Measurements from ENCODE around the gene UBE2H.
"Not testable (repeated sequence)": the region's sequence is repeated elsewhere in the genome, so short reads cannot be mapped to it uniquely, and the experiment has no call there.

UBE2H gene

DNA sequence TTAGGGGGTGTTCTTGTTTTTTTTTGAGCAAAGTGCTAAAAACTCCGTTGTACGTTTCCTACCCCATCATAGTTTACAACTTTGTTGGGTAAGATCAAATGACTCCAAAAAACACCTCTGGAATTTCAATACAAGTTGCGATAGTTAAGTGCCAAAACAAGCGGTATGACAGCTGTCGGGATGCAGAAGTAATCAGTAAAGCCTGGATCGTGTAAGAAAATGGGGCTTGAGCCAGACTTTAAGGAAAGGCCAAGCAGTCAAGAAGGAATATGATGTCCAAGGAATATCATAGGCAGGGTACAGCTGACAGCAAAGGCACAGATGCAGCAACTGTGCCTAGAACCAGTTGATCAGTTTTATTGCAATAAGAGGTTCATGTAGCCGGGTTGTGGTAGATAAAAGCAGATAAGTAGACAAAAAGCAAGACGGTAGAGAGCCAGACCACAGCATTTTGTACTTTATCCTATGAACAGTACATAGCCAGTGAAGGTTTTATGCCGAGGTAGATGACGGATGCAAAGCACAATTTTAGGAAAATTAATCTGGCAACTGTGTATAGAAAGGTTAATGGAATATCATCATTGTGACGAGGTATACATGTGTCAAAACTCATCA, 45.5 kb downstream of the UBE2H start:
- DNase-seq = no peak

- no peak for DNase-seq
Observed at GRCh38 chr7:129906700-129907099, 46.1 kb downstream of the UBE2H start.

GRCh38 chr7:129903935-129904334, 48.8 kb downstream of the UBE2H start:
- DNase-seq = no peak

DNA sequence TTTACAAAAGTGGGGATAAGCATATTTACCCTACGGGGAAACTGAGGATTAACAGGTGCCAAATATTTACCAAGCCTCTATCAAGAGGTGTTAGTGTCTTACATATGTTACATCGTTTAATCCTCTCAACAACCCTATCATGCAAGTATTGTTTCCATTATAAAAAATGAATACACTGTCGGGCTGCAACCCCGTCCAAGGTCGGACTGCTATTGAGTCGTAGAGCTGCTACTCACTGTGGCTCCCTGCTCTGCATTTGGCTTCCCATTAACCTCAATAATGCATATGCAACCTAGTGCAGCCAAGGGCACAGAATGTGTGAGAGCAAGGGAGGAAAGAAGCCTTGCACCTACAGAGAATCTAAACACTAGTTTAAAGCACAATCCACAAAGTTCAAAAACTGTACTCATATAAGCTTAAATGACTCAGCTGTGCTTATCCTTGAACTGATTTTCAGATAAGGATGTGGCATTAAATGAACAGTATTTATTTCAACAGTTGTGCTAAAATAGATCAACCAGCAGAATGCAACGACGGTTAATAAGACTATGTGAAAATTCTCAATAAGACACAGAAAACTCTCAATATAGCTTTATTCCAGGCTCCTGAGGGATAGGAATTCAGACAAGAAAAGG, 49.9 kb downstream of the UBE2H start:
- DNase-seq = no peak

DNA sequence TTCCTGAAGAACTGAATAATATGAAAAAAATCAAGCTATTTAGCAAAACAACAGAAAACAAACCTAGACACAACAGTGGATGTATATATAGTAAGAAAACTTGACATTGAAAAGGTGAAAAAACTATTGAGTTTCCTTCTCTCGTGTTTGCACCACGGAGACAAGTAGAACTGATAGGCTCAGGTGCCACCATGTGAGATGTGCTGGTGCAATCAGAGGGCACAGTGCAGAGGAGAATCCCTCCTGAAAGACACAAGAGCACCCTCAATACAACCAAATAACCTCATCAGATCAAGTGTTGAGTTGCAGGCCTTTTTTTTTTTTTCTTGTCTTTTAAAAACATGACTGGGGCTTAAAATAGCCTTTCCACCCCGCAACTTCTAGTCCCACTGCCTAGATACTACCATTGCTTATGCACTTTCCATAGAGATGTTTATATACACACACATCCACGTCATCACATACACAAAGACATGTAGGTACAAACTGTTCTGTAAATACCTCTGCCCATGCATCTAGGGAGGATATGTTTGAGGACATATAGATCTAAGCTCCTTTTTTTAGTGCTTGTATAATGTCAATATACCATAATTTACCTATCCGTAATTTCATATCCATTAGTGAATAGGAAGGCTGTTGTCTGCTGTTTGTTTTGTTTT, 54.1 kb downstream of the UBE2H start:
- DNase-seq = no peak

GRCh38 chr7:129898007-129898406, 54.8 kb downstream of the UBE2H start:
- DNase-seq = no peak

DNA sequence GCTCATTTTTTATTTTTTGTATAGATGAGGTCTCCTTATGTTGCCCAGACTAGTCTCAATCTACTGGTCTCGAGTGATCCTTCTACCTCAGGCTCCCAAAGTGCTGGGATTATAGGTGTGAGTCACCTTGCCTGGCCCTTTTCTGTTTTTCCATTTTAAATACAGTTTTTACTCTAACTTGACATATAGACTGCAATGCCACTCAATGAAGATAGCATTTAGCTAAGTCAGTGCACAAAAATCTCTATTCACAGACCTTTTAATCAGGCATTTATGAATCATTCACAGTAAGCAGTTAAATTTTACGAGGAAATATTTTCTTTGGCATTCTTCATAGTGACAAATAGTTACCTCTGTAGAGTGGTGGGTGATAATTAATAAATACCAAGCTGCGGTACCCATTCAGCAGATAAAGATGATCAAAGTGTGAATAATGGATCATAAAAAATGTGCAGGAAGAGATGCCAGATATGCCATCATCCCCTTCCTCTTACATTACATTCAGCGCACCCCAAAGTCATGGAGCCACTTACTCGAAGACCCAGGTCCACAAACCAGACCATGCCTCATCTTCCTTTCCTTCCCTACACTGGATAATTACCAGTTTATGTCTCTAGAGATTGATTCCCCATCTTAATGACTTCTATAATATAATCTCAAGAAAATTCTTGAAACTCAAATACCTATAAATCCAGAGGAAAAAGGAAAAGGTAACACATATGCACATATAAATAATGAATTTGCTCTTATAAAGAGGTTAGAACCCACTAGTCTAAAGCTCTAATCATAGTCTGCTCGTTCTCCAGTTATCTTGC, 56.0 kb downstream of the UBE2H start:
- DNase-seq = no peak

DNA sequence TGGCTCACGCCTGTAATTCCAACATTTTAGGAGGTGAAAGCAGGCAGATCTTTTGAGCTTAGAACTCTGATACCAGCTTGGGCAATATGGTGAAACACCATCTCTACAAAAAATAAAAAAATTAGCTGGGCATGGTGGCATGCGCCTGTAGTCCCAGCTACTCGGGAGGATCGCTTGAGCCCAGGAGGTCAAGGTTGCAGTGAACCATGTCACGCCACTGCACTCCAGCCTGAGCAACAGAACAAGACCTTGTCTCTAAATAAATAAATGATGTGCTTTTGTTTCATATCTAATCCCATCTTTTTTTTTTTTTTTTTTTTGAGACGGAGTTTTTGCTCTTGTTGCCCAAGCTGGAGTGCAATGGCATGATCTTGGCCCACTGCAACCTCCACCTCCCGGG, 58.6 kb downstream of the UBE2H start:
- DNase-seq = not testable (repeated sequence)

GRCh38 chr7:129890090-129890489, 62.7 kb downstream of the UBE2H start:
- DNase-seq = no peak

DNA sequence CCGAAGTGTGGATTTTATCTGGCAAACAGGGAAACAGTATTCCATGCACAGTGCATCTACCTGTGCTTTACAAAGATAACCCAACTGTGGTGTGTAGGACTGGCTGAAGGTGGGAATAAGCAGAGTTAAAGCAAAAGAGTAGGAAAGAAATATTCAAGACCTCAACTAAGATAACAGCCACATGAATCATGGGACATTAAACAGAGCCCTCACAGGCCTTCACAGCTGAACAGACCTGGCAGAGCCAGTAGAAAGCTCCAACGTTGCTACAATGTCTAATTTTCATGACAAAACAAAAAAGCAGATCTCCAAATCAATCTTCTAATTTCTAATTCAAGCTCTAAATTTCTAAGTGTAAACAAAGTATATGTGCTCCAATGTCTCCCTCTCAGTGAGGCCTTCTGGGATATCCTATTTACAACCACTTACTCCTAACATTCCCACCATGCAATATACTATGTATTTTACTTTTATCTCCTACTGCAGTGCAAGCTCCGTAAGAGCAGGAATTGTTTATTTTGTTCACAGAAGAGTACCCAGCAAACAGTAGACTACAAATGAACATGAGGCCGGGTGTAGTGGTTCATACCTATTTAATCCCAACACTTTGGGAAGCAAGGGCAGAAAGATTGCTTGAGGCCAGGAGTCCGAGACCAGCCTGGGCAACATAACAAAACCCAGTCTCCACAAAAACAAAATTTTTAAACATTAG, 63.5 kb downstream of the UBE2H start:
- DNase-seq = peak; percentile 79

- no peak for DNase-seq
Observed at GRCh38 chr7:129887865-129888264, 64.9 kb downstream of the UBE2H start.

DNA sequence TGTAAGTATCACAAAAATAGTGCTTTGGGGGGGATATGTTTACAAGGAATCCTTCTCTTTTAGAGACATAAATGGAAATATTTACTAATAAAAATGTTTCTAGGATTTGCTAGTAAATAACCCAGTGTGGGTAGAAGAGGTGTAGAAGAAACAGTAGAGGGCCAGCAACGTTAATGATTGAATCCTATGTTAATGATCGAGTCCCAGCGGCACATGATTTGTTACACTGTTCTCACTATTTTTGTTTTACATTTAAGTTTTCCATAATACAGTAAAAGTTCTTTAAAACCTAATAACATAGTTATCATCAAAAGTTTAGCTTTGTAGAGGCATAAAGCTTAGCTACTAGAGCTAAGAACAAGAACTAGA, 66.0 kb downstream of the UBE2H start:
- no peak for DNase-seq

DNA sequence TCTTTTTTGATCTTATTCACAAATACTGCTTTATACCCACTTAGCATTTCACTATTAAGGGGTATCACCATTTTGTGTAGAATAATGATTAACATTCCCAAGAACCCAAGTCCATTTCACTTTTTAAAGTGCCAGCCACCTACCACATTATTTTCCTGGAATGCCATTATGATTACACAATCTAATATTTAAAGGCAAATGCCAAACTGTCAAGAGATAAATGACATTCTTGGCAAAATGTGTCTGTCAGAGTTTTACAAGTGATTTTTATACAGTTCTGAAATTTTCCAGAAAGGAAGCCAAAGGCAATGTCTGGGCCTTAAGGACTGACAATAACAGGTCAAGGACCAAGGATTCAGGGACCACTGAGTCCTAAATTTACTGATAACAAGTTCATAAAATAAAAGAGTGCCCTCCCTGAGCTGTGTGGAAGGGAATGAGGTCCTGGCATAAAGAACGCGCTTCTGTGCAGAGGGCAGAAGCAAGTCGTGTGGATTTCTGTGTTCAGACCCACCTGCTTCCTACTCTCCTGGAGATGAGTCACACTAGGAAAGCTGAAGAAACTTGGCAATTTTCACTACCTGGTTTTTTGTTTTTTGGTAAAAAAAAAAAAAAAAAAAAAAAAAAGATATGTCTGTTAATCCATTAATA, 66.5 kb downstream of the UBE2H start:
- no peak for DNase-seq

- DNase-seq = no peak
Observed at GRCh38 chr7:129884495-129884894, 68.3 kb downstream of the UBE2H start.

GRCh38 chr7:129883151-129883550, 69.6 kb downstream of the UBE2H start:
- no peak for DNase-seq

DNA sequence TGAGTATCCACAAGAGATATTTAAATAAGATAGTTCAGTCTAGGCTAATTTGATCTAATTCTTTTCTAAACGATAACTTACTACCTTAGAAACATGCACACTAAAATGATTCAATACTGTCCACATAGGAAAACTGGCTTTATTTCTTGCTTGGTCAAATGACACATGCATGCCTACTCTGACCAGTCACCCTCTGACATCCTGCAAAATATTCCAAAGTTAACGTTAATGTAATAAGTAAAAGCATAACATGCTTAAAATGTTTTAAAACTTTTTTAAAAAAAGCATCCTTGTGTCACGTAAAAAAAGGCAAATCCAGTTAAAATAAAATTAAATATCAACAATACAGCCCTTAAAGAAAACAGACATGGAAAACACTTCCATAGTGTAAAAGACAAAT, 70.2 kb downstream of the UBE2H start:
- DNase-seq = no peak

DNA sequence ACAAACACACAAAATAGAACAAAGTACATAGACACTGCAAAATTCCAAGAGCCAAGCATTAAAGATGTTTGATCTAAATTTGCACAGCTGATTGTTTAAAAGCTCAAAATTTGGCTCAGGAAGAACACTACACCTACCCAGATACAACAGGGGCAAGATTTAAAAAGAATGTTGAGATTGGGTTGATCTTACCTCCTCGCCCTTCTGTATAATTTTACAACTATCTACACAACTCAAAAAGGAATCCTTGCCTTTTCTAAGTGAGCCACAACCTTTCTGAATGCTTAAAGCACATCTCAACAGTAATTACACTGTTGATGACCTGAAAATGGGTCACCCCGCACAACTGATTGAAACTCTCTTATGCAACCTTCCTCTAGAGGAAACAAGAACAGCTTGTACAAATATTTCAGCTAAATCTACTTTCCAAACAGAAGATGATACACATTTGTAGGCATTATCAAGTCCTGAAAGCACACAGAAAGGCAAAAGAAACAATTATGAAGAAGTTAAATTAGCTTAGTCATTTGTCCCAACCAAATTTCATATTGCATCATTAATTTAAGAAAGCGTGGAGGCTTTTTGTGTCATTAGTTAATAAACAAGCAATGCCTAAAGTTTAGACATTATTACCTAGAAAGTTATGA, 75.5 kb downstream of the UBE2H start:
- DNase-seq = no peak

- DNase-seq = no peak
Observed at GRCh38 chr7:129875745-129876411, 76.9 kb downstream of the UBE2H start.

DNA sequence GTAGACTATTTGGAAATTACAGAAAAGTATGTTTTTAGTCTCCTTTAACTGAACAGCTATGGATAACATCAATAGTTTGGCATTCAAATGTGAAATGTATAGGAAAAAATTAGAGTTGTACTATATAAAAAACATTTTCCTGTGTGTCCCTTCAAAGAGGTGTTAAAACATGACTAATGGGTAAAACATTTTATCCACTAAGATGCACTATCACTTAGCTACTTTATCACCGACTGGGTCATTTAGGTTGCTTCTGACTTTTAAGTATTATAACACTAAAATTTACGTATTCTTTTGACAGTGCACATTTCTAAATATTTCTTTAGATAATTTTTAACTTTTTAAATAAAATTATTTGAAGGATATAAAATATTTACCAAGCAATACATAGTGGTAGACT, 77.6 kb downstream of the UBE2H start:
- no peak for DNase-seq

DNA sequence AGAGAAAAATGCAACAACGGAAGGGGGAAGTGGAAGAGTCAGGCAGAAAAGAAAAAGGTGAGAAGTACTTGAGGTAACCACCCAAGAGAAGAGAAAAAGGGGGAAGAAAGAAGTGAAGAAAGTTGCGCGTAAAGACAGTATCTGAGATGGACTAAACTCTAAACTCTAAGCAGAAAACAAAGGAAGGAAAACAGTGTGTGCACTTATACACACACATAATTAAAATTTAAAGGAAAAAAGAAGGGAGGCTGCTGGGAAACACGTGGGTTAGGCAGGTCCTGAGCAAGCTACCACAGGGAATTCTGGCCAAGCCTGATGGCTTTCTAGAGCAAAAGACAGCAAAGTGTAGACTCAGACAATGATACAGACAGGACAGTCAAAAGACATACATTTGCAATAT, 78.0 kb downstream of the UBE2H start:
- DNase-seq = no peak

GRCh38 chr7:129872054-129872453, 80.7 kb downstream of the UBE2H start:
- DNase-seq = no peak

Measured in DMS153 (cell line).